ENCODE measurements around the gene PCDHGA8.
"Not testable (repeated sequence)": the region's sequence is repeated elsewhere in the genome, so short reads cannot be mapped to it uniquely, and the experiment has no call there.

The PCDHGA8 gene

GRCh38 chr5:141430332-141431113, 38.1 kb downstream of the PCDHGA8 start, which contains the start of gene PCDHGA12:
Gene PCDHGA12 (plus strand): TSS chr5:141430507. CDS start chr5:141430760, 253 bp downstream.
- FAIRE-seq = no peak
- no peak for TF ChIP-seq POLR2A (IDR thresholded peaks at IDR 0.05; ENCODE audit: low read depth, low read length)
- DNase-seq (ENCODE audit: insufficient read length, low spot score) = no peak

GRCh38 chr5:141431286-141431685, 38.9 kb downstream of the PCDHGA8 start:
- FAIRE-seq (no peak), DNase-seq (ENCODE audit: insufficient read length, low spot score) (no peak)
- no peak for TF ChIP-seq POLR2A (IDR thresholded peaks at IDR 0.05; ENCODE audit: low read depth, low read length)

DNA sequence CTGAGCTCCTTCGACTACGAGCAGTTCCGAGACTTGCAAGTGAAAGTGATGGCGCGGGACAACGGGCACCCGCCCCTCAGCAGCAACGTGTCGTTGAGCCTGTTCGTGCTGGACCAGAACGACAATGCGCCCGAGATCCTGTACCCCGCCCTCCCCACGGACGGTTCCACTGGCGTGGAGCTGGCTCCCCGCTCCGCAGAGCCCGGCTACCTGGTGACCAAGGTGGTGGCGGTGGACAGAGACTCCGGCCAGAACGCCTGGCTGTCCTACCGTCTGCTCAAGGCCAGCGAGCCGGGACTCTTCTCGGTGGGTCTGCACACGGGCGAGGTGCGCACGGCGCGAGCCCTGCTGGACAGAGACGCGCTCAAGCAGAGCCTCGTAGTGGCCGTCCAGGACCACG, 39.9 kb downstream of the PCDHGA8 start:
- DNase-seq (ENCODE audit: insufficient read length, low spot score); FAIRE-seq: not testable (repeated sequence)

- not testable (repeated sequence) for FAIRE-seq; DNase-seq (ENCODE audit: insufficient read length, low spot score)
These were observed 40.3 kb downstream of the PCDHGA8 start for GRCh38 chr5:141432726-141433125.

DNA sequence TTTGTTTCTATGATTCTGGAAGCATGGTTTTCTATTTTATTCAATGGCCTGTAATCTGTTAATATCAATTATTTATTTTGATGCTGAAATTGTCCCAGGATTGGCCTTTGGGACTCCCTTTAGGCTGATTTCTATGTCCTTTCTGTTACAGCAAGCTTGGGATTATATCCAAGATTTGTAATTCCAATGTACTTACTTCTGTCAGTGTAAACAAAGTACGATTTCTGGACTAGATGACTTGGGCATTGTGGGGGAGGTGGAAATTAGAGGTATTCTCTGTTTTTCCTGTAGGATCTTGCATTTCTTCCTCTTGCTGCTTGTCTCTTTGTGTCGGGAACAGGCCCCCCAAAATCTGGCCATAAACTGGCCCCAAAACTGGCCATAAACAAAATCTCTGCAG, 41.6 kb downstream of the PCDHGA8 start:
- FAIRE-seq (no peak), DNase-seq (ENCODE audit: insufficient read length, low spot score) (no peak)
- no peak for TF ChIP-seq POLR2A (IDR thresholded peaks at IDR 0.05; ENCODE audit: low read depth, low read length)

- TF ChIP-seq POLR2A (IDR thresholded peaks at IDR 0.05; ENCODE audit: low read depth, low read length) = no peak
- no peak for DNase-seq (ENCODE audit: insufficient read length, low spot score)
- peak; percentile 15 for FAIRE-seq
These were observed 44.8 kb downstream of the PCDHGA8 start for GRCh38 chr5:141437221-141437620.

- TF ChIP-seq POLR2A (IDR thresholded peaks at IDR 0.05; ENCODE audit: low read depth, low read length) = no peak
- DNase-seq (ENCODE audit: insufficient read length, low spot score) (no peak), FAIRE-seq (no peak)
These were observed 47.1 kb downstream of the PCDHGA8 start for GRCh38 chr5:141439411-141440141.

DNA sequence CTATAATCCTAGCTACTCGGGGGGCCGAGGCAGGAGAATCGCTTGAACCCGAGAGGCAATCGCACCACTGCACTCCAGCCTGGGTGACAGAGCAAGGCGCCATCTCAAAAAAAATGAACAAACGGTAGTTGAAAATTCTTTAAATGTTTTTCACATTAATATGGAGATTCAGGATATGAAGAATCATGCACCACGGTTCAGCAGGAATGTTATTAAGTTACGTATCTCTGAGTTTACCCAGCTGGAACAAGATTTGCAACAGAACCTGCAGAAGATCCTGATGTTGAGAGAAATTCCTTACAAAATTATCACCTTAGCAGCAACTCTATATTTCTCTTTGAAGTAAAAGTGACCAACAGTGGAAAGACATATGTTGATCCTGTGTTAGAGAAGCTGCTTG, 47.9 kb downstream of the PCDHGA8 start:
- FAIRE-seq = no peak
- no peak for TF ChIP-seq POLR2A (IDR thresholded peaks at IDR 0.05; ENCODE audit: low read depth, low read length)
- no peak for DNase-seq (ENCODE audit: insufficient read length, low spot score)

DNA sequence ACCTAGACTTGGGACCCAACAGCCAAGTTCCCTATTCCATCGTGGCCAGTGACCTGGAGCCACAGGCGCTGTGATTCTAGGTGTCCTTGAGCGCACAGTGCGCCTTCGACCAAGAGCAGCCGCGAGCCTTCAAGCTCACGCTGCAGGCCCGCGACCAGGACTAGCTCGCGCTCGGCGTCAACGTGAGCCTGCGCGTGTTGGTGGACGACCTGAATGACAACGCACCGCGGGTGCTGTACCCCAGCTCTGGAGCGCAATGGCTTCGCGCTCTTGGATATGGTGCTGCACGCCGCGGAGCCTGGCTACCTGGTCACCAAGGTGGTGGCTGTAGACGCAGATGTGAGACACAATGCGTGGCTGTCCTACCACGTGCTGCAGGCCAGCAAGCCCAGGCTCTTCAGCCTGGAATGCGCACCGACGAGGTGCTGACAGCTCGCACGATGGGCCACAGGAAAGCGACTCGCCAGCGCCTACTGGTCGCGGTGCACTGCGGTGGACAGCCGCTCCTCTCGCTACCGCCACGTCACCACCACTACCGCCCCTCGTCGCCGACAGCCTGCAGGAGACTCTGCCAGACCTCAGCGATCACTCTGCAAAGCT, 49.2 kb downstream of the PCDHGA8 start:
- no peak for TF ChIP-seq POLR2A (IDR thresholded peaks at IDR 0.05; ENCODE audit: low read depth, low read length)
- DNase-seq (ENCODE audit: insufficient read length, low spot score) (no peak), FAIRE-seq (no peak)

Measured in H54 (cell line).